DOHH2 (cell line): ENCODE results near the gene HDX.

Experiments used
- CTCF ChIP-seq: fragments of 200-600 bp; sonication (generic); IDR thresholded peaks from one replicate; pipeline ENCODE4 v1.5.1; 2014; ENCODE audit warnings: antibody characterized with exemption, mild to moderate bottlenecking, low read depth, low read length; ENCODE audit not compliant: poor library complexity, severe bottlenecking
- EZH2phosphoT487 ChIP-seq: fragments of 200-600 bp; sonication (generic); IDR thresholded peaks from 2 replicates; pipeline ENCODE4 v1.6.1; 2017; ENCODE audit warnings: borderline replicate concordance, mild to moderate bottlenecking, antibody characterized with exemption, low read length, moderate library complexity, mixed read lengths

- TF ChIP-seq CTCF = no peak
- TF ChIP-seq EZH2phosphoT487 = no peak
These were observed 183.6 kb downstream of the HDX start for GRCh38 chrX:84318661-84319060.
